ENCODE data around the gene HOGA1. TPM values are rescaled to one million over a fixed set of nuclear protein-coding genes. Genes with fewer than 3 reads are reported as not detected.

The HOGA1 gene
- total RNA-seq, 2 donors from 2014 or later: not detected

GRCh38 chr10:97656777-97657176 is 72.6 kb downstream of the HOGA1 start:
- no peaks in the 10 kb centered on the region for H3K27me3 Mint-ChIP-seq
- H3K4me3 Mint-ChIP-seq: no peak overlapping the region
- no peaks in the 10 kb centered on the region for H3K9me3 Mint-ChIP-seq
- no peaks in the 10 kb centered on the region for H3K4me1 Mint-ChIP-seq
- no peak for ATAC-seq (replicated peaks)
- H3K27ac Mint-ChIP-seq: no peak overlapping the region
- H3K36me3 Mint-ChIP-seq (ENCODE audit: low read depth): peaks cover 85% of the 10 kb centered on the region

- no peaks in the 10 kb centered on the region for H3K27me3 Mint-ChIP-seq
- no peak for ATAC-seq (replicated peaks)
- no peak overlapping the region for H3K4me3 Mint-ChIP-seq
- peaks cover 86% of the 10 kb centered on the region for H3K36me3 Mint-ChIP-seq (ENCODE audit: low read depth)
- H3K9me3 Mint-ChIP-seq: no peaks in the 10 kb centered on the region
- H3K4me1 Mint-ChIP-seq: no peaks in the 10 kb centered on the region
- H3K27ac Mint-ChIP-seq: no peak overlapping the region
Observed at GRCh38 chr10:97659589-97659988, 75.4 kb downstream of the HOGA1 start.

Other genes starting within 250 kb of the HOGA1 start
- 1 to 10 TPM; 4.7 to 9.7 TPM for gene FRAT2, start 249.7 kb upstream of the HOGA1 start, total RNA-seq
- 10 to 100 TPM; 29.6 to 61.9 TPM for gene RRP12, start 183.0 kb upstream of the HOGA1 start, total RNA-seq
- gene PGAM1, start 158.2 kb upstream of the HOGA1 start, total RNA-seq: 1,000 to 10,000 TPM; 1,094 to 1,221 TPM
- 10 to 100 TPM; 49.7 to 54.2 TPM for gene EXOSC1, start 138.4 kb upstream of the HOGA1 start, total RNA-seq
- 10 to 100 TPM; 49.2 to 65.8 TPM for gene ZDHHC16, start 138.2 kb upstream of the HOGA1 start, total RNA-seq
- 10 to 100 TPM; 89.3 to 90.5 TPM for gene MMS19, start 86.0 kb upstream of the HOGA1 start, total RNA-seq
- 1 to 10 TPM; 1.7 to 2.1 TPM for gene UBTD1, start 85.5 kb upstream of the HOGA1 start, total RNA-seq
- gene ANKRD2, start 11.6 kb upstream of the HOGA1 start, total RNA-seq: not detected
- not detected for gene C10orf62, start 5.3 kb downstream of the HOGA1 start, total RNA-seq
- 1 to 10 TPM in 1 of 2 donors, under 1 TPM in 1; 0.79 to 2.4 TPM for gene MORN4, start 49.1 kb downstream of the HOGA1 start, total RNA-seq
- gene PI4K2A, start 56.3 kb downstream of the HOGA1 start, total RNA-seq: 10 to 100 TPM in 1 of 2 donors, 1 to 10 TPM in 1; 6.6 to 12.4 TPM
- 1 to 10 TPM; 1.5 to 1.9 TPM for gene AVPI1, start 102.9 kb downstream of the HOGA1 start, total RNA-seq
- 1 to 10 TPM; 2.0 TPM for gene MARVELD1, start 129.3 kb downstream of the HOGA1 start, total RNA-seq
- gene ZFYVE27, start 152.7 kb downstream of the HOGA1 start, total RNA-seq: 10 to 100 TPM; 31.1 to 36.8 TPM
- not detected for gene SFRP5, start 187.6 kb downstream of the HOGA1 start, total RNA-seq